Measurements from ENCODE around the gene EXOC4.

The EXOC4 gene

GRCh38 chr7:133434246-133434865 lies 181.5 kb downstream of the EXOC4 start:
- peak; percentile 49 for DNase-seq

- DNase-seq: peak; percentile 87
Measured at GRCh38 chr7:133436014-133436428, 183.1 kb downstream of the EXOC4 start.

- no peak for DNase-seq
Measured at GRCh38 chr7:133437544-133437943, 184.7 kb downstream of the EXOC4 start.

- DNase-seq: no peak
Measured at GRCh38 chr7:133442818-133443217, 189.9 kb downstream of the EXOC4 start.

GRCh38 chr7:133445617-133446016 lies 192.7 kb downstream of the EXOC4 start:
- no peak for DNase-seq

GRCh38 chr7:133448012-133448411 lies 195.1 kb downstream of the EXOC4 start:
- DNase-seq: no peak

GRCh38 chr7:133452577-133452976 lies 199.7 kb downstream of the EXOC4 start:
- peak; percentile 26 for DNase-seq

GRCh38 chr7:133458688-133459087 lies 205.8 kb downstream of the EXOC4 start:
- no peak for DNase-seq

GRCh38 chr7:133461421-133461820 lies 208.5 kb downstream of the EXOC4 start:
- no peak for DNase-seq

- DNase-seq: no peak
Measured at GRCh38 chr7:133475655-133476054, 222.8 kb downstream of the EXOC4 start.

GRCh38 chr7:133477791-133478190 lies 224.9 kb downstream of the EXOC4 start:
- DNase-seq: no peak

- no peak for DNase-seq
Measured at GRCh38 chr7:133478591-133479135, 225.8 kb downstream of the EXOC4 start.

GRCh38 chr7:133479456-133480065 lies 226.7 kb downstream of the EXOC4 start:
- no peak for DNase-seq

GRCh38 chr7:133480868-133481267 lies 228.0 kb downstream of the EXOC4 start:
- DNase-seq: no peak

- peak; percentile 79 for DNase-seq
Measured at GRCh38 chr7:133481676-133482075, 228.8 kb downstream of the EXOC4 start.

- no peak for DNase-seq
Measured at GRCh38 chr7:133482599-133482998, 229.7 kb downstream of the EXOC4 start.

GRCh38 chr7:133484086-133484485 lies 231.2 kb downstream of the EXOC4 start:
- DNase-seq: no peak

GRCh38 chr7:133489906-133490305 lies 237.0 kb downstream of the EXOC4 start:
- DNase-seq: no peak

GRCh38 chr7:133491201-133491691 lies 238.4 kb downstream of the EXOC4 start:
- no peak for DNase-seq

- peak; percentile 17 for DNase-seq
Measured at GRCh38 chr7:133491846-133492652, 239.2 kb downstream of the EXOC4 start.

- DNase-seq: no peak
Measured at GRCh38 chr7:133497061-133497460, 244.2 kb downstream of the EXOC4 start.

GRCh38 chr7:133501771-133502170 lies 248.9 kb downstream of the EXOC4 start:
- DNase-seq: no peak

- no peak for DNase-seq
Measured at GRCh38 chr7:133502498-133502897, 249.6 kb downstream of the EXOC4 start.

GRCh38 chr7:133502972-133503371 lies 250.1 kb downstream of the EXOC4 start:
- no peak for DNase-seq
